Trophoblast cell (in vitro differentiated cells and primary cell): ENCODE data around the gene NLE1.
"Not testable (repeated sequence)": the region's sequence is repeated elsewhere in the genome, so short reads cannot be mapped to it uniquely, and the experiment has no call there.

ENCODE experiments used
- DNase-seq, 2 donors: peaks; one replicate each; pipeline ENCODE4 v3.0.0-alpha.2; 2016
- H2AFZ ChIP-seq: 2 replicates; pipeline ENCODE4 v1.6.1; 2013; ENCODE audit warnings: low read length, moderate library complexity, mild to moderate bottlenecking; ENCODE audit not compliant: insufficient read depth, poor library complexity
- H2AK5ac ChIP-seq: 2 replicates; pipeline ENCODE4 v1.6.1; 2013; ENCODE audit warnings: mild to moderate bottlenecking, low read length
- H2BK120ac ChIP-seq: 2 replicates; pipeline ENCODE4 v1.6.1; 2013; ENCODE audit warnings: low read length, mild to moderate bottlenecking, moderate library complexity; ENCODE audit not compliant: insufficient read depth, poor library complexity
- H2BK12ac ChIP-seq: 2 replicates; pipeline ENCODE4 v1.6.1; 2013; ENCODE audit warnings: mild to moderate bottlenecking, low read length, moderate library complexity
- H2BK5ac ChIP-seq: 2 replicates; pipeline ENCODE4 v1.6.1; 2013; ENCODE audit warnings: low read length, low read depth, moderate library complexity, mild to moderate bottlenecking; ENCODE audit not compliant: poor library complexity
- H3K14ac ChIP-seq: 2 replicates; pipeline ENCODE4 v1.6.1; 2013; ENCODE audit warnings: mild to moderate bottlenecking, low read length
- H3K18ac ChIP-seq: 2 replicates; pipeline ENCODE4 v1.6.1; 2013; ENCODE audit warnings: mild to moderate bottlenecking, low read length
- H3K23ac ChIP-seq: 2 replicates; pipeline ENCODE4 v1.6.1; 2013; ENCODE audit warnings: low read length
- H3K27ac ChIP-seq: 2 replicates; pipeline ENCODE4 v1.5.1; 2013; ENCODE audit warnings: low read depth, mild to moderate bottlenecking, inconsistent platforms, low read length, moderate library complexity
- H3K27me3 ChIP-seq: 2 replicates; pipeline ENCODE4 v1.6.1; 2013; ENCODE audit warnings: inconsistent platforms, mild to moderate bottlenecking, low read length, moderate library complexity; ENCODE audit not compliant: insufficient read depth
- H3K36me3 ChIP-seq, 2 experiments: 1 replicate in 1 of 2; 2 replicates in 1 of 2; pipeline ENCODE4 v1.6.1; 2013; ENCODE audit warnings: low read length in 2 of 2, mild to moderate bottlenecking in 2 of 2, moderate library complexity in 1 of 2; ENCODE audit not compliant: insufficient read depth in 2 of 2, control insufficient read depth in 1 of 2
- H3K4ac ChIP-seq: 2 replicates; pipeline ENCODE4 v1.6.1; 2013; ENCODE audit warnings: low read depth, mild to moderate bottlenecking, low read length, moderate library complexity
- H3K4me1 ChIP-seq, 2 experiments: 1 replicate in 1 of 2; 2 replicates in 1 of 2; pipeline ENCODE4 v1.6.1; 2013; ENCODE audit warnings: low read length in 2 of 2, mild to moderate bottlenecking in 2 of 2, moderate library complexity in 1 of 2; ENCODE audit not compliant: insufficient read depth in 2 of 2, control insufficient read depth in 1 of 2
- H3K4me2 ChIP-seq: 2 replicates; pipeline ENCODE4 v1.6.1; 2013; ENCODE audit warnings: inconsistent platforms, mild to moderate bottlenecking, low read length, moderate library complexity
- H3K4me3 ChIP-seq: 2 replicates; pipeline ENCODE4 v1.5.1; 2013; ENCODE audit warnings: mild to moderate bottlenecking, low read depth, low read length, inconsistent platforms
- H3K79me1 ChIP-seq: one replicate; pipeline ENCODE4 v1.6.1; 2013; ENCODE audit warnings: low read length
- H3K79me2 ChIP-seq: 2 replicates; pipeline ENCODE4 v1.6.1; 2013; ENCODE audit warnings: low read length, mild to moderate bottlenecking; ENCODE audit not compliant: control insufficient read depth, insufficient read depth, poor library complexity
- H3K9ac ChIP-seq: 2 replicates; pipeline ENCODE4 v1.6.1; 2013; ENCODE audit warnings: mild to moderate bottlenecking, low read length
- H3K9me3 ChIP-seq: 2 replicates; pipeline ENCODE4 v1.6.1; 2013; ENCODE audit warnings: low read depth, mild to moderate bottlenecking, control low read depth, inconsistent platforms, low read length; ENCODE audit not compliant: insufficient read depth
- H4K12ac ChIP-seq: 2 replicates; pipeline ENCODE4 v1.6.1; 2013; ENCODE audit warnings: low read depth, mild to moderate bottlenecking, low read length, moderate library complexity
- H4K8ac ChIP-seq: 2 replicates; pipeline ENCODE4 v1.6.1; 2013; ENCODE audit warnings: low read depth, mild to moderate bottlenecking, low read length, moderate library complexity
- H4K91ac ChIP-seq: one replicate; pipeline ENCODE4 v1.6.1; 2013; ENCODE audit warnings: low read depth, mild to moderate bottlenecking, low read length, moderate library complexity
- WGBS: extraction: QIAGEN DNeasy Blood & Tissue Kit; methylation state at CpG from one replicate; pipeline ENCODE4 v1.1.7; 2013; ENCODE audit warnings: missing lambda C conversion rate; ENCODE audit not compliant: insufficient read length, insufficient coverage; ENCODE audit errors: extremely low coverage; 5-methylcytosine and 5-hydroxymethylcytosine counted together

Gene NLE1

GRCh38 chr17:35090707-35091106 is 51.4 kb downstream of the NLE1 start:
- not testable (repeated sequence) for H3K9me3 ChIP-seq, H4K12ac ChIP-seq, H2BK5ac ChIP-seq, H3K4me2 ChIP-seq, H2AK5ac ChIP-seq, H3K9ac ChIP-seq, H3K27me3 ChIP-seq, H3K4ac ChIP-seq, H4K91ac ChIP-seq, DNase-seq, H4K8ac ChIP-seq, H3K36me3 ChIP-seq, H3K4me3 ChIP-seq, H2AFZ ChIP-seq, H3K27ac ChIP-seq, H3K18ac ChIP-seq, H3K14ac ChIP-seq, H3K79me2 ChIP-seq, H2BK12ac ChIP-seq, H3K23ac ChIP-seq, H2BK120ac ChIP-seq
- Histone ChIP-seq H3K79me1 (peaks cover 10% of the 10 kb centered on the region), H3K4me1 (peaks cover 3 to 11% of the 10 kb centered on the region in 2 experiments)
- WGBS = no CpG with 5 or more reads among the region's 11 CpGs

GRCh38 chr17:35089586-35090296 is 52.4 kb downstream of the NLE1 start:
- no peak overlapping the region for H2BK120ac ChIP-seq
- no peak overlapping the region for H3K23ac ChIP-seq
- DNase-seq = peak; percentile 29 to 63
- H2AK5ac ChIP-seq = no peak overlapping the region
- peak overlapping the region; percentile 23 for H2BK12ac ChIP-seq
- H3K79me1 ChIP-seq = peaks cover 10% of the 10 kb centered on the region
- H3K27me3 ChIP-seq = no peaks in the 10 kb centered on the region
- H3K79me2 ChIP-seq = peaks cover 4% of the 10 kb centered on the region
- H3K14ac ChIP-seq = no peak overlapping the region
- peak overlapping the region; percentile 12 for H2BK5ac ChIP-seq
- H4K12ac ChIP-seq = peak overlapping the region; percentile 45
- no CpG with 5 or more reads among the region's 22 CpGs for WGBS
- peak overlapping the region; percentile 6 for H3K9ac ChIP-seq
- H2AFZ ChIP-seq = peak overlapping the region; percentile 13
- H3K4ac ChIP-seq = no peak overlapping the region
- no peaks in the 10 kb centered on the region for H3K9me3 ChIP-seq
- H4K8ac ChIP-seq = peak overlapping the region; percentile 49
- no peaks in the 10 kb centered on the region for H3K36me3 ChIP-seq
- no peak overlapping the region for H3K18ac ChIP-seq
- H4K91ac ChIP-seq = peak overlapping the region; percentile 31
- H3K27ac ChIP-seq = peak overlapping the region; percentile 30
- H3K4me1 ChIP-seq = peaks cover 3 to 11% of the 10 kb centered on the region in 2 experiments
- peak overlapping the region; percentile 65 for H3K4me2 ChIP-seq
- H3K4me3 ChIP-seq = peak overlapping the region; percentile 38

DNA sequence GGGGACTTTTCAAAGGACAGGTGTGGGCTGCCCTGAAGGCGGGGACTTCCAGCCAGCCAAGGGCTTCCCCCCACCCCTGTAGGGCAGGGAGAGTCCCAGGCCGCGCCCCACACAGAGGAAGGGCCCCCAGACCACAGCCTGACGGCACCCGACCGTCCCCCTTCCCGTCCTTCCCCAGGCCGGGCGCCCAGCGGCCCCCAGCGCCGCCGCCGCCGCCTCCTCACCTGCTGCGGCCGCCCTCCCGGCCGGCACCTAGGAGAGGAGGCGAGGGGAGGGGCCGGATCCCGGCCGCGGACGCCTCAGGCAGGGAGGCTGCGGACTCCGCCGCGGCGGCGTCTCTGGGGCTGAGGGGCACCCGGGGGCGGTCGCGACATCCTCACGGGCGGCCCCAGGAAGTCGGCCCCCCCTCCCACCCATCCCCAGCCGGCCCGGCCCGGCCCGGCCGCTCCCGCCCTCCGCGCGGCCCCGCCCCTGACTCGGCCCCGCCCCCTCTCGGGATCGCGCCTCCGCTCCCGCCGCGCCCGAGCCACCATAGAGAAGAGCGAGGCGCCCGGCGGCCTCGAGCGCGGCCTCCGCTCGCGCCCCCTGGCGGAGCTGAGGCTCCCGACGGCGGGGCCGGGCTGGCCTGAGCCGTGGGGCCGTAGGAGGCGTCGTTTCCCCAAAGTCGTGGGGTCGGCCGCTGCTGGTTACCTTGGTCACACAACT is 53.1 kb downstream of the NLE1 start:
- Histone ChIP-seq H4K91ac (peak overlapping the region; percentile 82), H3K4ac (peak overlapping the region; percentile 57), H4K12ac (peak overlapping the region; percentile 56), H3K4me3 (peak overlapping the region; percentile 76), H3K4me1 (peaks cover 3 to 11% of the 10 kb centered on the region in 2 experiments), H2AK5ac (no peak overlapping the region), H3K4me2 (peak overlapping the region; percentile 65), H3K79me2 (peaks cover 4% of the 10 kb centered on the region), H3K9ac (peak overlapping the region; percentile 6), H3K79me1 (peaks cover 10% of the 10 kb centered on the region), H2BK120ac (peak overlapping the region; percentile 12), H3K18ac (peak overlapping the region; percentile 76), H3K14ac (peak overlapping the region; percentile 90), H2BK5ac (peak overlapping the region; percentile 67), H3K9me3 (no peaks in the 10 kb centered on the region), H2AFZ (peak overlapping the region; percentile 49), H3K27ac (peak overlapping the region; percentile 72), H3K36me3 (no peaks in the 10 kb centered on the region), H2BK12ac (no peak overlapping the region), H3K23ac (no peak overlapping the region), H3K27me3 (no peaks in the 10 kb centered on the region), H4K8ac (peak overlapping the region; percentile 84)
- peak; percentile 75 to 91 for DNase-seq
- whole genome bisulfite sequencing = no CpG with 5 or more reads among the region's 80 CpGs

DNA sequence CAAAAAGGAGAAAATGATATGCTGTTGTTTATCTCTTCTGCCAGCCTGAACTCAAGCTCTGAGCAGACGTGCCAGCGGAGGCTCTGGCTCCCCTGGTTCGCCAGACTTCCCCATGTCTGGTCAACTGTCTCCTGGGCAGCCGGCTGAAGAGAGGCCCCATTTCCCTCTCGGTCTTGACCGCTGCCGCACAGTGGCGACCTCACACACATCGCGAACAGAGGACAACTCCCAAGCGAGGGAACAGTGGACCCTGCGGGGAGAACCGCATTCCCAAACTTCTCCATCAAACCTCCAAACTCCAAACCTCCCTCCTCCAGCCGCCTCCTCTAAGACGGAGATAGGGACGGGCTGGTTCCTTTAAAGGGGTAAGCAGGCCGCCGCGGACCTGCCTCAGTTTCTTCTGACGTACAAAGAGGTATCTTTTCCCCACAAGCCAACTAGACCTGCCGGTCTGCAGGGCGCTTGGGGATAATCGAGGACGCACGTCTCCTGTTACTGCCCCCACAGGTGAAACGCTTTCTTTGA is 53.7 kb downstream of the NLE1 start:
- WGBS = no CpG with 5 or more reads among the region's 26 CpGs

More for the DNA sequence above, 53.7 kb downstream of the NLE1 start:
- DNase-seq = peak in 1 of 2 donors; percentile 36
- Histone ChIP-seq H3K4me1 (peaks cover 3 to 11% of the 10 kb centered on the region in 2 experiments), H3K9ac (peak overlapping the region; percentile 6), H4K12ac (peak overlapping the region; percentile 56), H2BK5ac (peak overlapping the region; percentile 67), H2BK12ac (no peak overlapping the region), H3K27me3 (no peaks in the 10 kb centered on the region), H2AK5ac (no peak overlapping the region), H3K36me3 (no peaks in the 10 kb centered on the region), H3K79me2 (peaks cover 4% of the 10 kb centered on the region), H3K4me2 (peak overlapping the region; percentile 65), H4K91ac (peak overlapping the region; percentile 82), H3K23ac (no peak overlapping the region), H3K14ac (peak overlapping the region; percentile 90), H2BK120ac (peak overlapping the region; percentile 12), H2AFZ (peak overlapping the region; percentile 49), H4K8ac (peak overlapping the region; percentile 84), H3K9me3 (no peaks in the 10 kb centered on the region), H3K79me1 (peaks cover 10% of the 10 kb centered on the region), H3K27ac (peak overlapping the region; percentile 72), H3K18ac (peak overlapping the region; percentile 76), H3K4me3 (peak overlapping the region; percentile 76), H3K4ac (no peak overlapping the region)
